ENCODE measurements around the gene TTC33. TPM values are rescaled to one million over a fixed set of nuclear protein-coding genes. Genes with fewer than 3 reads are reported as not detected.

Gene TTC33
- total RNA-seq, 6 experiments from 2014 or later = 5.6 to 9.2 (median 7.0) TPM

DNA sequence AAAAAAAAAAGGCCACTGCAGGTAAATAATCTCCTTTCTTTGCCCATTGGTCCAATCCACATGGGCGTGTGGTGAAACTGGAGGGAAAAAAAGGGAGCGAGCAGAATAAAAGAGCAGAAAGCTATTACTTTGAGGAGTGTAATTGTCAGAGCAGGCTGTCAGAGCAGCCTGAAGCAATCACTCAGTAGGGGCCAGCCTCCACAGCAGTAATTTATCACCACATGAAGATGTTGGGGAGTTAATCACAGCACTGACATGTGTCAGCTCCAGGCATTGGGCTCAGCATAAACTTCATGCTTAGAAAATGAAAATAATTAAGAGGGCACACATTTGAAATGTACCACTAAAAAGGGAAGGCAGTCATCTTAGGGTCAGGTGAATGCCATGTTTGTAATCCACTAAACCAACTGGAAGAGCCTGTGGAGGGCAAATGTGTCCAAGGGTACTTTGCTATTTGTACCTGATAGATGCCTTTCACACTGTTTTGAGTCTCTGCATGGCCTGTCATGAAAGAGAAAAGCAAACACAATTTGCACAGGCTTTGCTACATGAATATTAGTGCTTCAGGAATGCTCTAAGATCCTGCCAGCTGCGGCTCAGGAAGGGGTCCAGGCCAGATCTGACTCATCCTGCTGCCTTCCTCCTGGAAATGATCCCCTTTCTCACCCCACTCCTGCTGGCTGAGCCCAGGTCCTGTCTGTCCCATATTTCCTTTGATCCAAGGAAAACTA is 79.0 kb downstream of the TTC33 start:
- no peak for ATAC-seq
- H3K4me3 ChIP-seq = no peak overlapping the region
- peaks cover 0 to 12% of the 10 kb centered on the region in 2 donors for H3K27me3 ChIP-seq
- TF ChIP-seq POLR2A (IDR thresholded peaks at IDR 0.05) = no peak
- TF ChIP-seq, protein P1, sequence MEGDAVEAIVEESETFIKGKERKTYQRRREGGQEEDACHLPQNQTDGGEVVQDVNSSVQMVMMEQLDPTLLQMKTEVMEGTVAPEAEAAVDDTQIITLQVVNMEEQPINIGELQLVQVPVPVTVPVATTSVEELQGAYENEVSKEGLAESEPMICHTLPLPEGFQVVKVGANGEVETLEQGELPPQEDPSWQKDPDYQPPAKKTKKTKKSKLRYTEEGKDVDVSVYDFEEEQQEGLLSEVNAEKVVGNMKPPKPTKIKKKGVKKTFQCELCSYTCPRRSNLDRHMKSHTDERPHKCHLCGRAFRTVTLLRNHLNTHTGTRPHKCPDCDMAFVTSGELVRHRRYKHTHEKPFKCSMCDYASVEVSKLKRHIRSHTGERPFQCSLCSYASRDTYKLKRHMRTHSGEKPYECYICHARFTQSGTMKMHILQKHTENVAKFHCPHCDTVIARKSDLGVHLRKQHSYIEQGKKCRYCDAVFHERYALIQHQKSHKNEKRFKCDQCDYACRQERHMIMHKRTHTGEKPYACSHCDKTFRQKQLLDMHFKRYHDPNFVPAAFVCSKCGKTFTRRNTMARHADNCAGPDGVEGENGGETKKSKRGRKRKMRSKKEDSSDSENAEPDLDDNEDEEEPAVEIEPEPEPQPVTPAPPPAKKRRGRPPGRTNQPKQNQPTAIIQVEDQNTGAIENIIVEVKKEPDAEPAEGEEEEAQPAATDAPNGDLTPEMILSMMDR (IDR thresholded peaks at IDR 0.05) = no peak
- 86% methylated on average over 2 of the region's 3 CpGs for WGBS (ENCODE audit: insufficient coverage, low coverage, low lambda C conversion rate, missing lambda C conversion rate)
- DNase-seq = no peak
- intact Hi-C loops (cut with DNase I) = no loop called here
- H3K4me1 ChIP-seq = peaks cover 0 to 11% (median 2%) of the 10 kb centered on the region in 4 donors
- H3K27ac ChIP-seq = no peak overlapping the region
- no peaks in the 10 kb centered on the region for H3K36me3 ChIP-seq
- H3K9me3 ChIP-seq = no peaks in the 10 kb centered on the region

- Histone ChIP-seq H3K4me3 (no peak overlapping the region), H3K9me3 (no peaks in the 10 kb centered on the region), H3K27ac (no peak overlapping the region), H3K27me3 (no peaks in the 10 kb centered on the region), H3K36me3 (no peaks in the 10 kb centered on the region), H3K4me1 (peaks cover 0 to 10% (median 2%) of the 10 kb centered on the region in 4 donors)
- TF ChIP-seq POLR2A (IDR thresholded peaks at IDR 0.05) = no peak
- TF ChIP-seq, protein P1 (IDR thresholded peaks at IDR 0.05) = no peak
- ATAC-seq (no peak), DNase-seq (no peak)
- intact Hi-C loops (cut with DNase I) = no loop called here
- WGBS (ENCODE audit: insufficient coverage, low coverage, low lambda C conversion rate, missing lambda C conversion rate) = 35% methylated on average over 4 of the region's 7 CpGs
These were observed 80.2 kb downstream of the TTC33 start for GRCh38 chr5:40675396-40676133.

DNA sequence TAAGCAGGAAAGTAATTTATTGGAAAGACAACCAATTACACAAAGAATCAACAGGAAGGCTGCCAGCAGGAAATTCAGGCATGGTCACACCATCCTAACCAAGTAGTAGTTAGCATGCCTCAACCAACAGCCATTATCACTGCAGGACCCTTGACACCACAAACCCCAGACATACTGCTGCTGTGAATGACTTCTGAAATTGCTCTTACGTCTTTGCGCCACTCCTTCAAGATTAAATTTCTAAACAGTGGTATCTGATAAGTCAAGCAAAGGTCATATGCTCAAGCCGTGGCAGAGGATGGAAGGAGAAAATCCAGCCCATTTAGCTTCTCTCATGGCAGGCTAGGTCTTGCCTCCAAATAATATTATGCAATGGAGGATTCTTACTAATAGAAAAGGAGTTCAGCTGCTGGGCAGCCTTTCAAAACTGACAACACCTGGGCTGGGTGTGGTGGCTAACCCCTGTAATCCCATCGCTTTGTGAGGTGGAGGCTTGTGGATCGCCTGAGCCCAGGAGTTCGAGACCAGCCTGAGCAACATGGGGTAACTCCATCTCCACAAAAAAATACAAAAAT is 81.0 kb downstream of the TTC33 start:
- intact Hi-C loops (cut with DNase I) = no loop called here
- DNase-seq (no peak), ATAC-seq (no peak)
- Histone ChIP-seq H3K27ac (no peak overlapping the region), H3K27me3 (no peaks in the 10 kb centered on the region), H3K4me1 (peaks cover 0 to 4% (median 0%) of the 10 kb centered on the region in 4 donors), H3K9me3 (no peaks in the 10 kb centered on the region), H3K36me3 (no peaks in the 10 kb centered on the region), H3K4me3 (no peak overlapping the region)
- no peak for TF ChIP-seq POLR2A (IDR thresholded peaks at IDR 0.05)
- TF ChIP-seq, protein P1 (IDR thresholded peaks at IDR 0.05) = no peak
- WGBS (ENCODE audit: insufficient coverage, low coverage, low lambda C conversion rate, missing lambda C conversion rate) = 81% methylated on average over 3 of the region's 6 CpGs

DNA sequence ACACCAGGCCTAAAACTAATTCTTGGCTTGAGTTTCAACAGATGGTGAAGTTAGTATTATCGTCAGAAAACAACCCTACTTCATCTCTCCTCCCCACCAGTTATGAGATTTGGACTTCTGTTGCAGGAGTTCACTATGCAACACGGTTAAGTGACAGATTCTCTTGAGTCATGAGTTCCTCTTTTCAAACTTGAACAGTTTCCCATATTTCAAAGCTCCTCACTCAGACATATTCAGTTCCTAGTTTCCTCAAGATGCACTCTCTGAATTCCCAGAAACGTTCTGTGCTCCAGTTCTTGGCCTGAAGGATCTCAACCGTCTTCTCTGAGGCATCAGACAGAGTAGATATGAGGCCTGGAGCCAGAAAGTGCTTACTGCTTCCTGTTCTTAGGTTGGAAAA is 83.3 kb downstream of the TTC33 start:
- TF ChIP-seq POLR2A (IDR thresholded peaks at IDR 0.05) = no peak
- TF ChIP-seq, protein P1 (IDR thresholded peaks at IDR 0.05) = no peak
- Histone ChIP-seq H3K27me3 (no peaks in the 10 kb centered on the region), H3K4me1 (no peaks in the 10 kb centered on the region), H3K27ac (no peak overlapping the region), H3K4me3 (no peak overlapping the region), H3K9me3 (no peaks in the 10 kb centered on the region), H3K36me3 (no peaks in the 10 kb centered on the region)
- peak; percentile 34 to 71 (median 52) for ATAC-seq
- DNase-seq = no peak
- intact Hi-C loops (cut with DNase I) = no loop called here
- 53% methylated on average over 4 of the region's 4 CpGs for WGBS (ENCODE audit: insufficient coverage, low coverage, low lambda C conversion rate, missing lambda C conversion rate)

Measured in right lobe of liver (tissue), 6 donors.